Measurements from ENCODE around the gene TMEM158.

GRCh38 chr3:45182915-45183871 is 42.9 kb downstream of the TMEM158 start:
- TF ChIP-seq CTCF (IDR thresholded peaks at IDR 0.05; ENCODE audit: poor library complexity, severe bottlenecking) (no peak), POLR2AphosphoS5 (IDR thresholded peaks at IDR 0.05) (no peak), EZH2 (IDR thresholded peaks at IDR 0.05; ENCODE audit: borderline replicate concordance, insufficient read depth, low read length, poor library complexity, severe bottlenecking) (no peak), MXI1 (conservative IDR thresholded peaks at IDR 0.05; ENCODE audit: poor library complexity, severe bottlenecking) (no peak), TAF1 (IDR thresholded peaks at IDR 0.05; ENCODE audit: low read depth) (no peak), EP300 (conservative IDR thresholded peaks at IDR 0.05; ENCODE audit: poor library complexity, severe bottlenecking) (no peak), SMC3 (conservative IDR thresholded peaks at IDR 0.05; ENCODE audit: poor library complexity) (no peak), RAD21 (conservative IDR thresholded peaks at IDR 0.05) (no peak), REST (IDR thresholded peaks at IDR 0.05; ENCODE audit: borderline replicate concordance) (no peak)
